ENCODE measurements around the gene JCAD. TPM values are rescaled to one million over a fixed set of nuclear protein-coding genes. Genes with fewer than 3 reads are reported as not detected.

The JCAD gene
- total RNA-seq, 3 donors from 2014 or later (not counting 1 experiment from before 2014, with no cell fraction given) = 0.07 to 0.43 TPM; not detected in 1

GRCh38 chr10:30056281-30056680 is 3.1 kb downstream of the JCAD start:
- no peaks in the 10 kb centered on the region for H3K9me3 ChIP-seq (ENCODE audit: control insufficient read depth, insufficient read depth, low read length)
- peaks cover 27% of the 10 kb centered on the region for H3K27me3 ChIP-seq (ENCODE audit: control insufficient read depth, insufficient read depth, low read length)
- DNase-seq (no peak), ATAC-seq (no peak)
- peaks cover 6 to 10% of the 10 kb centered on the region in 2 donors for H3K4me1 Mint-ChIP-seq
- no CpG with 5 or more reads among the region's 1 CpG for WGBS (ENCODE audit: insufficient coverage)
- peaks cover 10% of the 10 kb centered on the region for H3K4me1 ChIP-seq (ENCODE audit: control insufficient read depth, insufficient read depth, low read length)
- no peaks in the 10 kb centered on the region for H3K9me3 Mint-ChIP-seq
- no peak overlapping the region for H3K4me3 Mint-ChIP-seq
- H3K27me3 Mint-ChIP-seq (ENCODE audit: low read depth in 2 of 2) = peaks cover 51 to 56% of the 10 kb centered on the region in 2 donors
- no peaks in the 10 kb centered on the region for H3K36me3 Mint-ChIP-seq
- H3K36me3 ChIP-seq (ENCODE audit: control insufficient read depth, insufficient read depth, low read length) = no peaks in the 10 kb centered on the region
- intact Hi-C loops (cut with micrococcal nuclease) = no loop called here
- no peak overlapping the region for H3K4me3 ChIP-seq (ENCODE audit: low read length)
- TF ChIP-seq CTCF (IDR thresholded peaks at IDR 0.05) = no peak
- no peak overlapping the region for H3K27ac ChIP-seq (ENCODE audit: low read length)
- H3K27ac Mint-ChIP-seq = no peak overlapping the region

DNA sequence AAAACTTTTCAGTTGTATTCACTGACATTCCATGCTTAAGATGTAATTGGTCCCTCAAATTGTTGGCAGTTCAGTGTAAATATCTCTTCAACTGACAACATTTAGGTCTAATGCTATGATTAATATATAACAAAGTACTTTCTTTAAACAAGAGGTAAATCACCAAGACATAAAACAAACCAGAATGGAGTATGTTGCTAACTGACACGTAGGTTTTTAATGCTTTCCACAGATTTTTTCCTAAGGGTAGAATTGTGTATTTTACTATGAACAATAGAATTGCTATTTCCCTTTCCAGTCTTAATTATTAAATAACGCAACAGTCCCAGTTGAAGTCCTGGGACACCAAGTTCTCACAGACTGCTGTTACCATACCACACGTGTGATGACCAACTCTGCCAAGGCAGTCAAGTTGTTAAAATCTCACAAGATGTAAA is 4.1 kb downstream of the JCAD start:
- peaks cover 44 to 56% of the 10 kb centered on the region in 2 donors for H3K27me3 Mint-ChIP-seq (ENCODE audit: low read depth in 2 of 2)
- peaks cover 27% of the 10 kb centered on the region for H3K27me3 ChIP-seq (ENCODE audit: control insufficient read depth, insufficient read depth, low read length)
- H3K27ac Mint-ChIP-seq = no peak overlapping the region
- H3K36me3 Mint-ChIP-seq = no peaks in the 10 kb centered on the region
- DNase-seq = no peak
- ATAC-seq = no peak
- H3K9me3 ChIP-seq (ENCODE audit: control insufficient read depth, insufficient read depth, low read length) = no peaks in the 10 kb centered on the region
- TF ChIP-seq CTCF (IDR thresholded peaks at IDR 0.05) = no peak
- H3K9me3 Mint-ChIP-seq = no peaks in the 10 kb centered on the region
- intact Hi-C loops (cut with micrococcal nuclease) = no loop called here
- peaks cover 10% of the 10 kb centered on the region for H3K4me1 ChIP-seq (ENCODE audit: control insufficient read depth, insufficient read depth, low read length)
- H3K4me3 ChIP-seq (ENCODE audit: low read length) = no peak overlapping the region
- H3K4me1 Mint-ChIP-seq = peaks cover 6 to 10% of the 10 kb centered on the region in 2 donors
- WGBS (ENCODE audit: insufficient coverage) = 77% methylated on average over 2 of the region's 3 CpGs
- H3K4me3 Mint-ChIP-seq = no peak overlapping the region
- H3K36me3 ChIP-seq (ENCODE audit: control insufficient read depth, insufficient read depth, low read length) = no peaks in the 10 kb centered on the region
- H3K27ac ChIP-seq (ENCODE audit: low read length) = no peak overlapping the region

- Histone ChIP-seq H3K4me1 (ENCODE audit: control insufficient read depth, insufficient read depth, low read length) (peaks cover 20% of the 10 kb centered on the region), H3K27me3 (ENCODE audit: control insufficient read depth, insufficient read depth, low read length) (peaks cover 34% of the 10 kb centered on the region), H3K27ac (ENCODE audit: low read length) (no peak overlapping the region), H3K36me3 (ENCODE audit: control insufficient read depth, insufficient read depth, low read length) (no peaks in the 10 kb centered on the region), H3K9me3 (ENCODE audit: control insufficient read depth, insufficient read depth, low read length) (no peaks in the 10 kb centered on the region), H3K4me3 (ENCODE audit: low read length) (no peak overlapping the region)
- 88% methylated on average over 6 of the region's 6 CpGs for WGBS (ENCODE audit: insufficient coverage)
- Mint-ChIP-seq H3K27me3 (ENCODE audit: low read depth in 2 of 2) (peaks cover 50 to 57% of the 10 kb centered on the region in 2 donors), H3K9me3 (no peaks in the 10 kb centered on the region), H3K36me3 (no peaks in the 10 kb centered on the region), H3K4me3 (no peak overlapping the region), H3K4me1 (peaks cover 19 to 20% of the 10 kb centered on the region in 2 donors), H3K27ac (no peak overlapping the region)
- ATAC-seq (no peak), DNase-seq (no peak)
- no peak for TF ChIP-seq CTCF (IDR thresholded peaks at IDR 0.05)
- intact Hi-C loops (cut with micrococcal nuclease) = no loop called here
Observed at GRCh38 chr10:30052062-30052461, 7.3 kb downstream of the JCAD start.

DNA sequence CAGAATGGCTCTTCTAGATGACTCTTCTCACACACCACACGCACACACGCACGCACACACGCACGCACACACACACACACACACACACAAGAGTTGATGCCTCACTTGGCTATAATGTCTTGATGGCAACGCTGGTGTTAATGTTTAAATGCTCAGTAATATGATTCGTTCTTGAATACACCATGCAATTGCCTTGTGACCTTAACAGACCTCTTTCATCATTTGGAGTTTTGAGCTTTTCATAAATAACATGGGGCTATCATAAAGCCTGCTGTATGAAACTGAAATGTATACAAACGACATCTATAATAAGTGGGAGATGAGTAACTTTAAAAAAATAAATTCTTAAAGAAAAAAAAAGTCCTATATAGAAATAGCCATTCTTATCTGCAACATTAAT is 8.2 kb downstream of the JCAD start:
- H3K4me1 Mint-ChIP-seq = peaks cover 19 to 20% of the 10 kb centered on the region in 2 donors
- Histone ChIP-seq H3K4me3 (ENCODE audit: low read length) (no peak overlapping the region), H3K27ac (ENCODE audit: low read length) (no peak overlapping the region), H3K4me1 (ENCODE audit: control insufficient read depth, insufficient read depth, low read length) (peaks cover 20% of the 10 kb centered on the region), H3K36me3 (ENCODE audit: control insufficient read depth, insufficient read depth, low read length) (no peaks in the 10 kb centered on the region), H3K27me3 (ENCODE audit: control insufficient read depth, insufficient read depth, low read length) (peaks cover 35% of the 10 kb centered on the region), H3K9me3 (ENCODE audit: control insufficient read depth, insufficient read depth, low read length) (no peaks in the 10 kb centered on the region)
- no peak for TF ChIP-seq CTCF (IDR thresholded peaks at IDR 0.05)
- DNase-seq (no peak), ATAC-seq (no peak)
- no peaks in the 10 kb centered on the region for H3K9me3 Mint-ChIP-seq
- no peak overlapping the region for H3K4me3 Mint-ChIP-seq
- H3K27me3 Mint-ChIP-seq (ENCODE audit: low read depth in 2 of 2) = peaks cover 54 to 56% of the 10 kb centered on the region in 2 donors
- no peaks in the 10 kb centered on the region for H3K36me3 Mint-ChIP-seq
- intact Hi-C loops (cut with micrococcal nuclease) = no loop called here
- WGBS (ENCODE audit: insufficient coverage) = 89% methylated on average over 7 of the region's 8 CpGs
- H3K27ac Mint-ChIP-seq = no peak overlapping the region
